Caco-2 (cell line): ENCODE data around the gene GCC1. TPM values are rescaled to one million over a fixed set of nuclear protein-coding genes. Genes with fewer than 3 reads are reported as not detected.

Experiments used
- BruUV-seq: library from RNA; stranded (reverse); fragments of 400-500 nt; replicated peaks from 2 replicates; lab custom pipeline; 2021; lab: Mats Ljungman, UMichigan
- CTCF ChIA-PET: fragments of 300-600 bp; sonication (Branson Sonifier 250); formaldehyde crosslinking; loops from one replicate; lab custom pipeline; 2022; ENCODE audit warnings: antibody characterized with exemption; lab: Charles Lee
- POLR2A ChIA-PET: fragments of 300-600 bp; sonication (Branson Sonifier 250); formaldehyde crosslinking; loops from one replicate; lab custom pipeline; 2022; ENCODE audit warnings: antibody characterized with exemption; lab: Charles Lee
- DNase-seq, 2 experiments: peaks; one replicate each; pipeline versions ENCODE4 v3.0.0 to v3.0.0-alpha.2; 2020 to 2022
- H3K27me3 ChIP-seq: replicated peaks from 2 replicates; pipeline ENCODE4 v1.6.0; 2011; ENCODE audit warnings: low read length; ENCODE audit not compliant: control insufficient read depth, insufficient read depth
- H3K36me3 ChIP-seq: 2 replicates; pipeline ENCODE4 v1.5.1; 2011; ENCODE audit warnings: low read length; ENCODE audit not compliant: control insufficient read depth, insufficient read depth
- H3K4me1 ChIP-seq: fragments of 250-450 bp; sonication (Bioruptor Pico); 2 replicates; pipeline ENCODE4 v1.5.1; 2020; ENCODE audit warnings: mild to moderate bottlenecking
- H3K4me3 ChIP-seq: 2 replicates; pipeline ENCODE4 v1.5.1; 2011; ENCODE audit warnings: low read depth, mild to moderate bottlenecking, control low read depth, low read length
- H3K9me3 ChIP-seq: fragments of 250-450 bp; sonication (Bioruptor Pico); 2 replicates; pipeline ENCODE4 v1.5.1; 2020; ENCODE audit warnings: mild to moderate bottlenecking, moderate library complexity
- H3K27ac Mint-ChIP-seq: one replicate; pipeline ENCODE4 v1.8.0; 2022; ENCODE audit warnings: mixed read lengths; ENCODE audit not compliant: unreplicated experiment
- H3K27me3 Mint-ChIP-seq: one replicate; pipeline ENCODE4 v1.8.0; 2022; ENCODE audit warnings: mixed read lengths; ENCODE audit not compliant: insufficient read depth, unreplicated experiment
- H3K36me3 Mint-ChIP-seq: one replicate; pipeline ENCODE4 v1.8.0; 2022; ENCODE audit warnings: mild to moderate bottlenecking, mixed read lengths; ENCODE audit not compliant: insufficient read depth, unreplicated experiment
- H3K4me1 Mint-ChIP-seq: one replicate; pipeline ENCODE4 v1.8.0; 2022; ENCODE audit warnings: low read depth, mixed read lengths; ENCODE audit not compliant: unreplicated experiment
- H3K4me3 Mint-ChIP-seq: one replicate; pipeline ENCODE4 v1.8.0; 2022; ENCODE audit warnings: mild to moderate bottlenecking, moderate library complexity, mixed read lengths; ENCODE audit not compliant: unreplicated experiment
- H3K9me3 Mint-ChIP-seq: one replicate; pipeline ENCODE4 v1.8.0; 2022; ENCODE audit warnings: mixed read lengths; ENCODE audit not compliant: unreplicated experiment
- CTCF ChIP-seq, 2 experiments: fragments of 200-600 bp in 1 of 2; IDR thresholded peaks; 1 replicate in 1 of 2; 2 replicates in 1 of 2; pipeline versions ENCODE4 v1.5.1 to v1.8.0; 2011 to 2022; ENCODE audit warnings: antibody characterized with exemption in 1 of 2, control low read depth in 1 of 2, inconsistent platforms in 1 of 2, low read depth in 1 of 2, low read length in 1 of 2, mild to moderate bottlenecking in 1 of 2, moderate library complexity in 1 of 2; ENCODE audit not compliant: insufficient read depth in 1 of 2, severe bottlenecking in 1 of 2, unreplicated experiment in 1 of 2
- intact Hi-C: fragments of 100-400 bp; cut with micrococcal nuclease; formaldehyde crosslinking; loops from one replicate; pipeline ENCODE4 v1.10.0; 2022; ENCODE audit not compliant: unreplicated experiment
- total RNA-seq: library from RNA; stranded (reverse); gene quantifications from 2 replicates; pipeline ENCODE4 v1.2.3, GENCODE V29; 2022

Gene GCC1
- total RNA-seq, 1 experiment from 2014 or later = 26.6 TPM

- peaks cover 20% of the 10 kb centered on the region for H3K27me3 Mint-ChIP-seq
- Histone ChIP-seq H3K27me3 (no peaks in the 10 kb centered on the region), H3K36me3 (no peaks in the 10 kb centered on the region), H3K4me1 (no peaks in the 10 kb centered on the region), H3K4me3 (no peak overlapping the region), H3K9me3 (peaks cover 23% of the 10 kb centered on the region)
- no peak for DNase-seq
- no peak overlapping the region for H3K4me3 Mint-ChIP-seq
- H3K9me3 Mint-ChIP-seq = peaks cover 9% of the 10 kb centered on the region
- ChIA-PET POLR2A (no interaction called here), CTCF (no interaction called here)
- H3K27ac Mint-ChIP-seq = no peak overlapping the region
- no TSS peak for BruUV-seq
- H3K4me1 Mint-ChIP-seq = no peaks in the 10 kb centered on the region
- no peak for TF ChIP-seq CTCF (IDR thresholded peaks at IDR 0.05; ENCODE audit: insufficient read depth in 1 of 2, low read depth in 1 of 2, low read length in 1 of 2, severe bottlenecking in 1 of 2, unreplicated experiment in 1 of 2)
- H3K36me3 Mint-ChIP-seq = peaks cover 5% of the 10 kb centered on the region
- intact Hi-C loops = no loop called here
These were observed 23.9 kb upstream of the GCC1 start for GRCh38 chr7:127609297-127609696.

- ChIA-PET CTCF (interaction anchor here (0.6 kb wide), 1 partner anchor 21 kb away, joined by 3 read pairs; no protein-coding TSS in a partner anchor), POLR2A (no interaction called here)
- H3K27me3 Mint-ChIP-seq = peaks cover 18% of the 10 kb centered on the region
- no peaks in the 10 kb centered on the region for H3K4me1 Mint-ChIP-seq
- no peak overlapping the region for H3K4me3 Mint-ChIP-seq
- no peak overlapping the region for H3K4me3 ChIP-seq
- H3K36me3 ChIP-seq = no peaks in the 10 kb centered on the region
- no peak for DNase-seq
- no peaks in the 10 kb centered on the region for H3K4me1 ChIP-seq
- H3K9me3 Mint-ChIP-seq = peaks cover 9% of the 10 kb centered on the region
- BruUV-seq = no TSS peak
- no peak for TF ChIP-seq CTCF (IDR thresholded peaks at IDR 0.05; ENCODE audit: insufficient read depth in 1 of 2, low read depth in 1 of 2, low read length in 1 of 2, severe bottlenecking in 1 of 2, unreplicated experiment in 1 of 2)
- H3K9me3 ChIP-seq = peaks cover 23% of the 10 kb centered on the region
- no peaks in the 10 kb centered on the region for H3K27me3 ChIP-seq
- intact Hi-C loops = no loop called here
- peaks cover under 1% of the 10 kb centered on the region for H3K36me3 Mint-ChIP-seq
- no peak overlapping the region for H3K27ac Mint-ChIP-seq
These were observed 23.1 kb upstream of the GCC1 start for GRCh38 chr7:127608446-127608845.

GRCh38 chr7:127600885-127601284, 15.5 kb upstream of the GCC1 start:
- ChIA-PET CTCF (interaction anchor here (0.8 kb wide), 1 partner anchor 12 kb away, joined by 3 read pairs; the partner anchor contains the start of gene ARF5), POLR2A (no interaction called here)
- H3K4me1 Mint-ChIP-seq = no peaks in the 10 kb centered on the region

More at GRCh38 chr7:127600885-127601284, 15.5 kb upstream of the GCC1 start:
- DNase-seq = no peak
- no TSS peak for BruUV-seq
- no peaks in the 10 kb centered on the region for H3K27me3 ChIP-seq
- Mint-ChIP-seq H3K27me3 (peaks cover 13% of the 10 kb centered on the region), H3K4me3 (no peak overlapping the region), H3K9me3 (no peaks in the 10 kb centered on the region), H3K27ac (no peak overlapping the region), H3K36me3 (no peaks in the 10 kb centered on the region)
- intact Hi-C loops = no loop called here
- H3K4me1 ChIP-seq = no peaks in the 10 kb centered on the region
- no peak overlapping the region for H3K4me3 ChIP-seq
- H3K9me3 ChIP-seq = no peaks in the 10 kb centered on the region
- no peak for TF ChIP-seq CTCF (IDR thresholded peaks at IDR 0.05; ENCODE audit: insufficient read depth in 1 of 2, low read depth in 1 of 2, low read length in 1 of 2, severe bottlenecking in 1 of 2, unreplicated experiment in 1 of 2)
- no peaks in the 10 kb centered on the region for H3K36me3 ChIP-seq
